CD4-positive, alpha-beta memory T cell (primary cell): ENCODE results near the gene COL23A1. TPM values are rescaled to one million over a fixed set of nuclear protein-coding genes. Genes with fewer than 3 reads are reported as not detected.

Experiments
- CTCF ChIA-PET: fragments of 350-600 bp; sonication (Branson Sonifier 250); formaldehyde crosslinking; loops from one replicate; lab custom pipeline; 2021; ENCODE audit warnings: inconsistent platforms; ENCODE audit not compliant: partially characterized antibody; lab: Charles Lee
- POLR2A ChIA-PET: fragments of 350-600 bp; sonication (Branson Sonifier 250); formaldehyde crosslinking; loops from one replicate; lab custom pipeline; 2021; ENCODE audit not compliant: partially characterized antibody; lab: Charles Lee
- DNase-seq, 5 donors: peaks; one replicate each; pipeline versions ENCODE4 v3.0.0 to v3.0.0-alpha.2; 2020 to 2022; ENCODE audit warnings: mixed read lengths in 1 of 5
- H3K27ac ChIP-seq: one replicate; pipeline ENCODE4 v1.7.0; 2013; ENCODE audit warnings: low read depth, low read length
- H3K27me3 ChIP-seq: 2 replicates; pipeline ENCODE4 v1.7.0; 2013; ENCODE audit warnings: mild to moderate bottlenecking, low read length, moderate library complexity; ENCODE audit not compliant: insufficient read depth
- H3K36me3 ChIP-seq: 2 replicates; pipeline ENCODE4 v1.7.0; 2013; ENCODE audit warnings: mild to moderate bottlenecking, low read length, moderate library complexity; ENCODE audit not compliant: insufficient read depth
- H3K4me1 ChIP-seq: 2 replicates; pipeline ENCODE4 v1.7.0; 2013; ENCODE audit warnings: mild to moderate bottlenecking, low read length, moderate library complexity; ENCODE audit not compliant: insufficient read depth
- H3K4me3 ChIP-seq, 2 donors: one replicate each; pipeline ENCODE4 v1.7.0; 2013; ENCODE audit warnings: low read length in 2 of 2, mild to moderate bottlenecking in 1 of 2
- H3K9me3 ChIP-seq, 2 donors: one replicate each; pipeline ENCODE4 v1.7.0; 2013; ENCODE audit warnings: low read length in 2 of 2, control low read depth in 1 of 2; ENCODE audit not compliant: control insufficient read depth in 1 of 2
- H3K27ac Mint-ChIP-seq, 7 donors: one replicate each; pipeline ENCODE4 v1.8.0; 2020 to 2021; ENCODE audit warnings: mixed read lengths in 7 of 7, mild to moderate bottlenecking in 6 of 7, inconsistent platforms in 3 of 7, moderate library complexity in 3 of 7
- H3K27me3 Mint-ChIP-seq, 2 donors: one replicate each; pipeline ENCODE4 v1.8.0; 2020 to 2021; ENCODE audit warnings: mixed read lengths in 2 of 2
- H3K36me3 Mint-ChIP-seq, 2 donors: one replicate each; pipeline ENCODE4 v1.8.0; 2020 to 2021; ENCODE audit warnings: mixed read lengths in 2 of 2, inconsistent platforms in 1 of 2, mild to moderate bottlenecking in 1 of 2
- H3K4me1 Mint-ChIP-seq, 4 donors: one replicate each; pipeline ENCODE4 v1.8.0; 2020 to 2021; ENCODE audit warnings: mixed read lengths in 4 of 4, mild to moderate bottlenecking in 1 of 4
- H3K4me3 Mint-ChIP-seq, 8 donors: one replicate each; pipeline ENCODE4 v1.8.0; 2020 to 2021; ENCODE audit warnings: mixed read lengths in 8 of 8, mild to moderate bottlenecking in 7 of 8, moderate library complexity in 6 of 8, inconsistent platforms in 3 of 8
- H3K9me3 Mint-ChIP-seq, 8 donors: one replicate each; pipeline ENCODE4 v1.8.0; 2020 to 2021; ENCODE audit warnings: mixed read lengths in 8 of 8, mild to moderate bottlenecking in 5 of 8, inconsistent platforms in 3 of 8, moderate library complexity in 1 of 8
- intact Hi-C: fragments of 100-400 bp; cut with micrococcal nuclease; formaldehyde crosslinking; loops from one replicate; pipeline ENCODE4 v1.15.1; 2023
- polyA plus RNA-seq, 2 donors: library from polyadenylated mRNA; unstranded; fragments of 300-500 nt; fragmentation: Illumina TruSeq; gene quantifications; one replicate each; pipeline ENCODE4 v1.2.3, GENCODE V29; 2021
- total RNA-seq, 2 experiments: library from RNA; stranded (reverse); gene quantifications; one replicate each; pipeline ENCODE4 v1.2.3, GENCODE V29; 2021

Gene COL23A1
- total and polyA plus RNA-seq, 4 experiments from 2014 or later, result 0.17 to 0.25 TPM; not detected in 2

- H3K27ac ChIP-seq, result no peak overlapping the region
- Mint-ChIP-seq H3K27ac (no peak overlapping the region), H3K9me3 (peaks cover 3 to 9% (median 5%) of the 10 kb centered on the region in 8 donors), H3K4me3 (no peak overlapping the region), H3K4me1 (peaks cover 0 to 8% (median 0%) of the 10 kb centered on the region in 4 donors), H3K36me3 (peaks cover 0 to 3% of the 10 kb centered on the region in 2 donors), H3K27me3 (peaks cover 5 to 9% of the 10 kb centered on the region in 2 donors)
- no peaks in the 10 kb centered on the region for H3K36me3 ChIP-seq
- intact Hi-C loops, result no loop called here
- ChIA-PET CTCF (interaction anchor here (0.6 to 0.9 kb wide), 3 partner anchors 268 to 561 kb away, joined by 3 to 4 read pairs (median 3); no protein-coding TSS in a partner anchor), POLR2A (no interaction called here)
- H3K9me3 ChIP-seq, result peaks cover 0 to 2% of the 10 kb centered on the region in 2 donors
- DNase-seq, result no peak
- no peaks in the 10 kb centered on the region for H3K4me1 ChIP-seq
- no peaks in the 10 kb centered on the region for H3K27me3 ChIP-seq
- H3K4me3 ChIP-seq, result no peak overlapping the region
These were observed 311.7 kb downstream of the COL23A1 start for GRCh38 chr5:178278358-178279023.

DNA sequence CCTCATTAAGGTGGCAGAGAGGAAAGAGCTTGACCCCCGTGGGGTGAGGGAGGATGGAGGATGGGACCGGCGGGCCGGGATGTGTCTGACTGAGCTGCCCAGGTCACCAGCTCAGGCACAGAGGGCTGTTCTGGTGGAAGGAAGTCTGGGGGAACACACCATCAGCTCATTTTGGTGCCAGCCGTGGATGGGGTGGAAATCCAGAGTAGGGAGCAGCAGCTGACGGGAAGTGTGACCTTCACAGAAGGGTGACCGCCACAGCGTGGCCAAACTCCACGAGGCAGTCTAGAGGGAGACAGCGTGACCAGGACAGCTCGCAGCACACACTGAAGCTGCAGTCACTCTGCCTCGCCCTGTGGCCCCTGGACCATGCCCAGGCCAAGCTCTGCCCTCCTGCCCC, 312.3 kb downstream of the COL23A1 start:
- H3K27ac ChIP-seq, result no peak overlapping the region
- no peak overlapping the region for H3K4me3 ChIP-seq
- no peaks in the 10 kb centered on the region for H3K4me1 ChIP-seq
- no peaks in the 10 kb centered on the region for H3K27me3 ChIP-seq
- H3K4me3 Mint-ChIP-seq, result no peak overlapping the region
- H3K4me1 Mint-ChIP-seq, result peaks cover 0 to 8% (median 0%) of the 10 kb centered on the region in 4 donors
- intact Hi-C loops, result no loop called here
- ChIA-PET POLR2A (no interaction called here), CTCF (interaction anchor here (0.9 kb wide), 1 partner anchor 561 kb away, joined by 4 read pairs; no protein-coding TSS in a partner anchor)
- H3K27me3 Mint-ChIP-seq, result peaks cover 3 to 6% of the 10 kb centered on the region in 2 donors
- H3K9me3 ChIP-seq, result no peaks in the 10 kb centered on the region
- H3K36me3 ChIP-seq, result no peaks in the 10 kb centered on the region
- no peaks in the 10 kb centered on the region for H3K36me3 Mint-ChIP-seq
- no peak for DNase-seq
- peaks cover 0 to 5% (median 2%) of the 10 kb centered on the region in 8 donors for H3K9me3 Mint-ChIP-seq
- no peak overlapping the region for H3K27ac Mint-ChIP-seq

DNA sequence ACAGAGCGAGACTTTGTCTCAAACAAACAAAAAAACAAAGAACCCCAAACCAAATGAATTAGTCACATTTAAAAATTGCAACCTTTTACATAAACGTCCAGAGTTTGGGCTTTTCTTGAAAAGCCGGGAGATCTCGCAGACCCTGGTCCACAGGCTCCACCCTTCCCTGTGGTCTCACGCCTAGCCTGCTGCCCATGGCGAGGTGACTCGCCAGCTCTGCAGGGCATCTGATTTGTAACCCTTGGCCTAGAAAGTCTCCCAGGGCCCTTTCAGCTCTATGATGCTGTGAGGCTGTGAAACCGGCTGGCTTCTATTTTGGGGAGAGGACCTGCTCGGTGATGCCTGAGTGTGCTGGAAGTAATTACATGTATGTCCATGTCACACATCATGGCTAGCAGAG, 312.8 kb downstream of the COL23A1 start:
- H3K4me3 ChIP-seq, result no peak overlapping the region
- no peaks in the 10 kb centered on the region for H3K9me3 ChIP-seq
- H3K4me1 Mint-ChIP-seq, result peaks cover 0 to 8% (median 0%) of the 10 kb centered on the region in 4 donors
- H3K27ac Mint-ChIP-seq, result no peak overlapping the region
- H3K36me3 Mint-ChIP-seq, result no peaks in the 10 kb centered on the region
- H3K4me1 ChIP-seq, result no peaks in the 10 kb centered on the region
- H3K27me3 ChIP-seq, result no peaks in the 10 kb centered on the region
- H3K27me3 Mint-ChIP-seq, result peaks cover 3 to 6% of the 10 kb centered on the region in 2 donors
- peaks cover 0 to 5% (median 0%) of the 10 kb centered on the region in 8 donors for H3K9me3 Mint-ChIP-seq
- CTCF ChIA-PET, result interaction anchor here (0.9 kb wide), 1 partner anchor 562 kb away, joined by 4 read pairs; no protein-coding TSS in a partner anchor
- H3K4me3 Mint-ChIP-seq, result no peak overlapping the region
- DNase-seq, result no peak
- H3K36me3 ChIP-seq, result no peaks in the 10 kb centered on the region
- POLR2A ChIA-PET, result no interaction called here
- intact Hi-C loops, result no loop called here
- no peak overlapping the region for H3K27ac ChIP-seq

DNA sequence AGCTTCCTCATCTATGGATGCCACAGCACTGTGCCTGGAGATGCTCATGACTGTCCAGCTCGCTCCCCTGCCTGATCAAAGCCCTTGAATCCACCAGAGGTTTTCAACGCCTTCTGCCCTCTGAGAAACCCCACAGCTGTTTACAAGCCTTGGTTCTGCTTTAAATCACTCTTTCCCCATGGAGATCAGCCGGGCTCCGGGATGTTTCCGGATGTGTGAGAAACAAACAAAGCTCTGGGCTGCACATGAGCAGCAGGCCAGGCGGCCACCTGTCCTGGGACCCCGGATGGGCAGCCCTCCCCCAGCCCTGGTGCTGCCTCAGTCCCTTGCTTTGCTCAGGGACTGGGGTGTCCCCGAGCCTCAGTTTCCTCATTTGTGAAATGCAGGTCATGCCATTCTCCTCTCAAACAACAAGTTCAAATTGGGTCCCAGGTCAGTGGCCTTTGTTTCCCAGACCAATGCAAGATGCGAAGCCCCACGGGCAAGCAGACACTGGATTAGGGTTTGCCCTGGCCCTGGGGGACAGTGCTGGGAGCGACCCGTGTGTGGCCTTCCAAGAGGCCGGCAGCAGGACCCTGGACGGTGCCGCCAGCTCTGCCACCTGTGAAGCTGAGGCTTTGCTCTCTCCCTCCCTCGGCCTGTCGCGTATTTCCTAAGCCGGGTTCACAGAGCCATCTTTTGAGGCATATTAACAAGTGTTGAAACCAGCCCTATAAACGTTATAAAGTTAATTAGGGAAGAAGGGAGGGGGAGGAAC, 315.2 kb downstream of the COL23A1 start:
- Mint-ChIP-seq H3K4me1 (peaks cover 0 to 3% (median 0%) of the 10 kb centered on the region in 4 donors), H3K27ac (no peak overlapping the region), H3K9me3 (peaks cover 0 to 5% (median 1%) of the 10 kb centered on the region in 8 donors), H3K4me3 (no peak overlapping the region), H3K36me3 (no peaks in the 10 kb centered on the region), H3K27me3 (peaks cover 2 to 8% of the 10 kb centered on the region in 2 donors)
- H3K36me3 ChIP-seq, result no peaks in the 10 kb centered on the region
- intact Hi-C loops, result no loop called here
- H3K4me1 ChIP-seq, result no peaks in the 10 kb centered on the region
- ChIA-PET POLR2A (no interaction called here), CTCF (interaction anchor here (1.0 kb wide), 2 partner anchors 9 to 275 kb away, joined by 3 to 4 read pairs; no protein-coding TSS in a partner anchor)
- H3K27me3 ChIP-seq, result no peaks in the 10 kb centered on the region
- no peak for DNase-seq
- no peak overlapping the region for H3K27ac ChIP-seq
- H3K9me3 ChIP-seq, result no peaks in the 10 kb centered on the region
- H3K4me3 ChIP-seq, result no peak overlapping the region

- ChIA-PET POLR2A (no interaction called here), CTCF (interaction anchor here (1.0 kb wide), 2 partner anchors 10 to 276 kb away, joined by 3 to 4 read pairs; no protein-coding TSS in a partner anchor)
- H3K27me3 ChIP-seq, result no peaks in the 10 kb centered on the region
- Mint-ChIP-seq H3K36me3 (no peaks in the 10 kb centered on the region), H3K9me3 (peaks cover 0 to 5% (median 1%) of the 10 kb centered on the region in 8 donors), H3K27me3 (peaks cover 2 to 5% of the 10 kb centered on the region in 2 donors), H3K4me1 (no peaks in the 10 kb centered on the region), H3K27ac (no peak overlapping the region), H3K4me3 (no peak overlapping the region)
- no peak for DNase-seq
- H3K27ac ChIP-seq, result no peak overlapping the region
- intact Hi-C loops, result no loop called here
- H3K4me3 ChIP-seq, result no peak overlapping the region
- H3K4me1 ChIP-seq, result no peaks in the 10 kb centered on the region
- no peaks in the 10 kb centered on the region for H3K36me3 ChIP-seq
- H3K9me3 ChIP-seq, result no peaks in the 10 kb centered on the region
These were observed 316.3 kb downstream of the COL23A1 start for GRCh38 chr5:178273665-178274541.

DNA sequence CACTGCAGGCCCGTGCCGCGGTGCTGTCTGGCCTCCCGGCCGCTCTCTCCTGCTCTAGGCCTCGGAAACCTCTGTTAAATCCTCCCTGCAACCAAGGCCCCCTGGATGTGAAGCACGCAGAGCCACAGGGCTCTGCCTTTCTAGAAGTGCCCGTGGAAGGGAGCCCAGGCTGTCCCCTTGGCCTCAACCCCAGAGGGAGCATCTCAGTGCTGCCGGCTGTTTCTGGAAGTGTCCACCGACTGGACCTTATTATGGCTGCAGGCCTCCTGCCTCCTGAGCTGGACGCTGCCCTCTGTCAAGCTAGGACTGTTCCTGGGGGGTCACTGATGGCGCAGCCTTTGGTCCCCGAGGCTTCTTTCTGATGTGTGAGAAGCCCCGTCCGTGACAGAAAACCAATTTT, 317.2 kb downstream of the COL23A1 start:
- Mint-ChIP-seq H3K4me3 (no peak overlapping the region), H3K9me3 (peaks cover 0 to 5% (median 1%) of the 10 kb centered on the region in 8 donors), H3K27ac (no peak overlapping the region), H3K27me3 (peaks cover 2 to 5% of the 10 kb centered on the region in 2 donors), H3K4me1 (no peaks in the 10 kb centered on the region), H3K36me3 (no peaks in the 10 kb centered on the region)
- CTCF ChIA-PET, result no interaction called here
- intact Hi-C loops, result no loop called here
- DNase-seq, result no peak
- Histone ChIP-seq H3K9me3 (no peaks in the 10 kb centered on the region), H3K36me3 (no peaks in the 10 kb centered on the region), H3K4me3 (no peak overlapping the region), H3K27ac (no peak overlapping the region), H3K4me1 (no peaks in the 10 kb centered on the region), H3K27me3 (no peaks in the 10 kb centered on the region)
- POLR2A ChIA-PET, result no interaction called here
